ENCODE data around the gene LRGUK. TPM values are rescaled to one million over a fixed set of nuclear protein-coding genes. Genes with fewer than 3 reads are reported as not detected.

The LRGUK gene
- polyA plus RNA-seq, 4 donors: 0.03 to 0.22 TPM; not detected in 2

- Histone ChIP-seq H3K9me3 (ENCODE audit: control insufficient read depth in 2 of 2, insufficient read depth in 1 of 2, low read depth in 1 of 2, low read length in 1 of 2) (peaks cover 0 to 4% of the 10 kb centered on the region in 2 donors), H3K4me3 (ENCODE audit: low read depth in 1 of 3, low read length in 3 of 3) (no peak overlapping the region), H3K27me3 (ENCODE audit: control insufficient read depth in 3 of 3, insufficient read depth in 3 of 3, low read length in 3 of 3) (no peaks in the 10 kb centered on the region), H3K36me3 (ENCODE audit: control insufficient read depth in 3 of 3, insufficient read depth in 2 of 3, low read depth in 1 of 3, low read length in 3 of 3) (no peaks in the 10 kb centered on the region), H3K4me1 (ENCODE audit: control insufficient read depth in 3 of 3, insufficient read depth in 2 of 3, low read depth in 1 of 3, low read length in 2 of 3) (no peaks in the 10 kb centered on the region), H3K27ac (ENCODE audit: low read depth in 1 of 3, low read length in 2 of 3) (no peak overlapping the region)
- DNase-seq (no peak), FAIRE-seq (no peak)
- 69 to 87% (median 77%) methylated on average over 2 of the region's 2 CpGs for WGBS, 3 donors
Measured at GRCh38 chr7:134196439-134196838, 69.3 kb downstream of the LRGUK start.

GRCh38 chr7:134197345-134197744, 70.2 kb downstream of the LRGUK start:
- Histone ChIP-seq H3K9me3 (ENCODE audit: control insufficient read depth in 2 of 2, insufficient read depth in 1 of 2, low read depth in 1 of 2, low read length in 1 of 2) (peaks cover 0 to 4% of the 10 kb centered on the region in 2 donors), H3K36me3 (ENCODE audit: control insufficient read depth in 3 of 3, insufficient read depth in 2 of 3, low read depth in 1 of 3, low read length in 3 of 3) (no peaks in the 10 kb centered on the region), H3K27me3 (ENCODE audit: control insufficient read depth in 3 of 3, insufficient read depth in 3 of 3, low read length in 3 of 3) (no peaks in the 10 kb centered on the region), H3K4me1 (ENCODE audit: control insufficient read depth in 3 of 3, insufficient read depth in 2 of 3, low read depth in 1 of 3, low read length in 2 of 3) (no peaks in the 10 kb centered on the region), H3K4me3 (ENCODE audit: low read depth in 1 of 3, low read length in 3 of 3) (no peak overlapping the region), H3K27ac (ENCODE audit: low read depth in 1 of 3, low read length in 2 of 3) (no peak overlapping the region)
- 87 to 95% (median 91%) methylated on average over 2 of the region's 2 CpGs for WGBS, 3 donors
- FAIRE-seq: no peak
- no peak for DNase-seq

GRCh38 chr7:134200970-134201369, 73.8 kb downstream of the LRGUK start:
- H3K27ac ChIP-seq (ENCODE audit: low read depth in 1 of 3, low read length in 2 of 3): no peak overlapping the region
- no peaks in the 10 kb centered on the region for H3K27me3 ChIP-seq (ENCODE audit: control insufficient read depth in 3 of 3, insufficient read depth in 3 of 3, low read length in 3 of 3)
- FAIRE-seq: no peak
- H3K4me1 ChIP-seq (ENCODE audit: control insufficient read depth in 3 of 3, insufficient read depth in 2 of 3, low read depth in 1 of 3, low read length in 2 of 3): no peaks in the 10 kb centered on the region
- no peaks in the 10 kb centered on the region for H3K36me3 ChIP-seq (ENCODE audit: control insufficient read depth in 3 of 3, insufficient read depth in 2 of 3, low read depth in 1 of 3, low read length in 3 of 3)
- no peak overlapping the region for H3K4me3 ChIP-seq (ENCODE audit: low read depth in 1 of 3, low read length in 3 of 3)
- no peaks in the 10 kb centered on the region for H3K9me3 ChIP-seq (ENCODE audit: control insufficient read depth in 2 of 2, insufficient read depth in 1 of 2, low read depth in 1 of 2, low read length in 1 of 2)
- 87 to 91% (median 89%) methylated on average over 5 of the region's 5 CpGs for WGBS, 3 donors
- no peak for DNase-seq

GRCh38 chr7:134201569-134202261, 74.6 kb downstream of the LRGUK start:
- FAIRE-seq (no peak), DNase-seq (no peak)
- Histone ChIP-seq H3K9me3 (ENCODE audit: control insufficient read depth in 2 of 2, insufficient read depth in 1 of 2, low read depth in 1 of 2, low read length in 1 of 2) (no peaks in the 10 kb centered on the region), H3K27me3 (ENCODE audit: control insufficient read depth in 3 of 3, insufficient read depth in 3 of 3, low read length in 3 of 3) (no peaks in the 10 kb centered on the region), H3K36me3 (ENCODE audit: control insufficient read depth in 3 of 3, insufficient read depth in 2 of 3, low read depth in 1 of 3, low read length in 3 of 3) (no peaks in the 10 kb centered on the region), H3K4me3 (ENCODE audit: low read depth in 1 of 3, low read length in 3 of 3) (no peak overlapping the region), H3K27ac (ENCODE audit: low read depth in 1 of 3, low read length in 2 of 3) (no peak overlapping the region), H3K4me1 (ENCODE audit: control insufficient read depth in 3 of 3, insufficient read depth in 2 of 3, low read depth in 1 of 3, low read length in 2 of 3) (no peaks in the 10 kb centered on the region)
- 75 to 82% (median 81%) methylated on average over 7 of the region's 7 CpGs for WGBS, 3 donors

- H3K27ac ChIP-seq (ENCODE audit: low read depth in 1 of 3, low read length in 2 of 3): no peak overlapping the region
Measured at GRCh38 chr7:134203186-134203889, 76.2 kb downstream of the LRGUK start.

GRCh38 chr7:134209322-134210015, 82.3 kb downstream of the LRGUK start:
- no peak overlapping the region for H3K4me3 ChIP-seq (ENCODE audit: low read depth in 1 of 3, low read length in 3 of 3)
- DNase-seq: no peak
- H3K9me3 ChIP-seq (ENCODE audit: control insufficient read depth in 2 of 2, insufficient read depth in 1 of 2, low read depth in 1 of 2, low read length in 1 of 2): no peaks in the 10 kb centered on the region
- H3K4me1 ChIP-seq (ENCODE audit: control insufficient read depth in 3 of 3, insufficient read depth in 2 of 3, low read depth in 1 of 3, low read length in 2 of 3): no peaks in the 10 kb centered on the region
- peaks cover 0 to 3% (median 0%) of the 10 kb centered on the region in 3 donors for H3K36me3 ChIP-seq (ENCODE audit: control insufficient read depth in 3 of 3, insufficient read depth in 2 of 3, low read depth in 1 of 3, low read length in 3 of 3)
- no peak overlapping the region for H3K27ac ChIP-seq (ENCODE audit: low read depth in 1 of 3, low read length in 2 of 3)
- H3K27me3 ChIP-seq (ENCODE audit: control insufficient read depth in 3 of 3, insufficient read depth in 3 of 3, low read length in 3 of 3): no peaks in the 10 kb centered on the region
- WGBS, 3 donors: 78 to 81% (median 80%) methylated on average over 16 of the region's 16 CpGs
- FAIRE-seq: no peak

More at GRCh38 chr7:134203186-134203889, 76.2 kb downstream of the LRGUK start:
- no peak for FAIRE-seq
- Histone ChIP-seq H3K36me3 (ENCODE audit: control insufficient read depth in 3 of 3, insufficient read depth in 2 of 3, low read depth in 1 of 3, low read length in 3 of 3) (no peaks in the 10 kb centered on the region), H3K27me3 (ENCODE audit: control insufficient read depth in 3 of 3, insufficient read depth in 3 of 3, low read length in 3 of 3) (no peaks in the 10 kb centered on the region), H3K9me3 (ENCODE audit: control insufficient read depth in 2 of 2, insufficient read depth in 1 of 2, low read depth in 1 of 2, low read length in 1 of 2) (no peaks in the 10 kb centered on the region), H3K4me1 (ENCODE audit: control insufficient read depth in 3 of 3, insufficient read depth in 2 of 3, low read depth in 1 of 3, low read length in 2 of 3) (no peaks in the 10 kb centered on the region), H3K4me3 (ENCODE audit: low read depth in 1 of 3, low read length in 3 of 3) (no peak overlapping the region)
- 78 to 83% (median 83%) methylated on average over 4 of the region's 4 CpGs for WGBS, 3 donors
- DNase-seq: no peak

GRCh38 chr7:134210227-134210626, 83.1 kb downstream of the LRGUK start:
- Histone ChIP-seq H3K4me1 (ENCODE audit: control insufficient read depth in 3 of 3, insufficient read depth in 2 of 3, low read depth in 1 of 3, low read length in 2 of 3) (no peaks in the 10 kb centered on the region), H3K27me3 (ENCODE audit: control insufficient read depth in 3 of 3, insufficient read depth in 3 of 3, low read length in 3 of 3) (no peaks in the 10 kb centered on the region), H3K36me3 (ENCODE audit: control insufficient read depth in 3 of 3, insufficient read depth in 2 of 3, low read depth in 1 of 3, low read length in 3 of 3) (peaks cover 0 to 3% (median 0%) of the 10 kb centered on the region in 3 donors), H3K9me3 (ENCODE audit: control insufficient read depth in 2 of 2, insufficient read depth in 1 of 2, low read depth in 1 of 2, low read length in 1 of 2) (no peaks in the 10 kb centered on the region), H3K27ac (ENCODE audit: low read depth in 1 of 3, low read length in 2 of 3) (no peak overlapping the region), H3K4me3 (ENCODE audit: low read depth in 1 of 3, low read length in 3 of 3) (no peak overlapping the region)
- 87 to 94% (median 94%) methylated on average over 8 of the region's 8 CpGs for WGBS, 3 donors
- FAIRE-seq: no peak
- no peak for DNase-seq

GRCh38 chr7:134210976-134211663, 84.0 kb downstream of the LRGUK start:
- Histone ChIP-seq H3K27me3 (ENCODE audit: control insufficient read depth in 3 of 3, insufficient read depth in 3 of 3, low read length in 3 of 3) (no peaks in the 10 kb centered on the region), H3K36me3 (ENCODE audit: control insufficient read depth in 3 of 3, insufficient read depth in 2 of 3, low read depth in 1 of 3, low read length in 3 of 3) (peaks cover 0 to 3% (median 0%) of the 10 kb centered on the region in 3 donors), H3K4me3 (ENCODE audit: low read depth in 1 of 3, low read length in 3 of 3) (no peak overlapping the region), H3K27ac (ENCODE audit: low read depth in 1 of 3, low read length in 2 of 3) (no peak overlapping the region), H3K9me3 (ENCODE audit: control insufficient read depth in 2 of 2, insufficient read depth in 1 of 2, low read depth in 1 of 2, low read length in 1 of 2) (no peaks in the 10 kb centered on the region), H3K4me1 (ENCODE audit: control insufficient read depth in 3 of 3, insufficient read depth in 2 of 3, low read depth in 1 of 3, low read length in 2 of 3) (no peaks in the 10 kb centered on the region)
- 74 to 83% (median 78%) methylated on average over 7 of the region's 7 CpGs for WGBS, 3 donors
- no peak for DNase-seq
- FAIRE-seq: no peak
